GM12801 (cell line): Measurements from ENCODE around the gene FJX1.

ENCODE experiments used
- TF ChIP-seq, protein P1 (sequence below): IDR thresholded peaks from one replicate; pipeline ENCODE4 v1.5.1; 2011; ENCODE audit warnings: control low read depth; ENCODE audit not compliant: insufficient read length; ENCODE audit errors: extremely low read depth

FJX1 gene

DNA sequence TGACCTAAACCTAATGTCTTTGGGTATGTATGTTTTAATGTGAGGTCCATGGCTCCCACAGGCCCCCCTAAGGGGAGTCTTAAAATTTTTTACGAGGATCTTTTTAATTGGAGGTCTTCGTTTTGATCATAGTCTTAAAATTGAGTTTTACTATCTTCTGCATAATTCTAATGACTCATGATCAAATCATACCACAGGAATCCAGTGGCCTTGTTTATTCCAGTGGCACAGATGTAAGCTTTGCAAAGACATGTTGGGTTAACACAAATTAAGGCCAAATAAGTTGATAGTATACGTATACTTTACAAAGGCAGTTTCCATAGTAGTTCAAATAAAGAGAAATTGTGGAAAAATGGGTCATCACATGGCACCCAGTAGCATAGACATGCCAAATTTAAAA, 33.9 kb upstream of the FJX1 start:
- TF ChIP-seq, protein P1, sequence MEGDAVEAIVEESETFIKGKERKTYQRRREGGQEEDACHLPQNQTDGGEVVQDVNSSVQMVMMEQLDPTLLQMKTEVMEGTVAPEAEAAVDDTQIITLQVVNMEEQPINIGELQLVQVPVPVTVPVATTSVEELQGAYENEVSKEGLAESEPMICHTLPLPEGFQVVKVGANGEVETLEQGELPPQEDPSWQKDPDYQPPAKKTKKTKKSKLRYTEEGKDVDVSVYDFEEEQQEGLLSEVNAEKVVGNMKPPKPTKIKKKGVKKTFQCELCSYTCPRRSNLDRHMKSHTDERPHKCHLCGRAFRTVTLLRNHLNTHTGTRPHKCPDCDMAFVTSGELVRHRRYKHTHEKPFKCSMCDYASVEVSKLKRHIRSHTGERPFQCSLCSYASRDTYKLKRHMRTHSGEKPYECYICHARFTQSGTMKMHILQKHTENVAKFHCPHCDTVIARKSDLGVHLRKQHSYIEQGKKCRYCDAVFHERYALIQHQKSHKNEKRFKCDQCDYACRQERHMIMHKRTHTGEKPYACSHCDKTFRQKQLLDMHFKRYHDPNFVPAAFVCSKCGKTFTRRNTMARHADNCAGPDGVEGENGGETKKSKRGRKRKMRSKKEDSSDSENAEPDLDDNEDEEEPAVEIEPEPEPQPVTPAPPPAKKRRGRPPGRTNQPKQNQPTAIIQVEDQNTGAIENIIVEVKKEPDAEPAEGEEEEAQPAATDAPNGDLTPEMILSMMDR = no peak

DNA sequence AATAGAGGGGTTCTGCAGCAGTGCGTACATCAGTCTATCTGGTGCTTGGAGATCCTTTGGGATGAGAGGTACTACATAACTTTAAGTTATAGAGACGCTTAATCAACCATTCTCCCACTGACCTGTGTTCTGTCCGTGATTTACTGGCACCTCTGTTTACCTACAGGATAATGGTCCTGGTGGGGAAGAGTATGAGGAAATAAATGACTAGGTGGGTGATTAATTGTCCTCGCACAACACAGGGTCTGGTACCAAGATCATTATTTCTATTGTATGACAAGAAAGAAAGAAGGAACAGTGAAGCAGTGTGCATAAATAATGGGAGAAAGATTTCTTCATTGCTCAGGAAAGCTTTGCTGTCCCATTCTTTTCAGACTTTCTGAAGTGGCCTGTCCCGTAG, 32.8 kb upstream of the FJX1 start:
- TF ChIP-seq, protein P1 = no peak

DNA sequence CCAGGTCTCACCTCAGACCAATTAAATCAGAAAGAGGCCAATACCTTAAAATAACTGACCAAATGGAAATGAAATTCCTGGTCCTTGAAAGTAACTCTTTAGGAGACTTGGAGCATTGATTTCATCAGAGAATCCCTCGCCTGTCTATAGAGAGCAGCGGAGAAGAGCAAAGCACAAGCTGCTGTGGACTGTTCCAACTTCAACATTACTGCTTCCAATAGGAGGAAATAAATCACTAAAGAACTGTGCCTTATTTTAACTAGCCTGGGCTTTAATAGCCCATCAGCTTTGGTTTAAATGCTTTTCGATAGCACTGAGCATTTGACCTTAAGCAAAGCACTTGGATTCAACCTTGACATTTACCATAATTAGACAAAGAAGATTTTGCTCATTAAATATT, 32.0 kb upstream of the FJX1 start:
- TF ChIP-seq, protein P1 = no peak

DNA sequence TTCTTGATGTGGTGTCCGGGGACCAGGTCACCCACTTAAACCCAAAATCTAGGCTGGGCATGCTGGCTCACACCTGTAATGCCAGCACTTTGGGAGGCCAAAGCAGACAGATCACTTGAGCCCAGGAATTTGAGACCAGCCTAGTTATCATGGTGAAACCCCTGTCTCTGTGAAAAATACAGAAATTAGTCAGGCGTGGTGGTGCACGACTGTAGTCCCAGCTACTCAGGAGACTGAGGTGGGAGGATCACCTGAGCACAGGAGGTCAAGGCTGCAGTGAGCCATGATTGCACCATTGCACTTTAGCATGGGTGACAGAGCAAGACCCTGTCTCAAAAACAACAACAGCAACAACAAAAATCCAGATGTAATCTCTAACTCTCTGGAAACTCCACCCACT, 30.3 kb upstream of the FJX1 start:
- TF ChIP-seq, protein P1 = no peak

DNA sequence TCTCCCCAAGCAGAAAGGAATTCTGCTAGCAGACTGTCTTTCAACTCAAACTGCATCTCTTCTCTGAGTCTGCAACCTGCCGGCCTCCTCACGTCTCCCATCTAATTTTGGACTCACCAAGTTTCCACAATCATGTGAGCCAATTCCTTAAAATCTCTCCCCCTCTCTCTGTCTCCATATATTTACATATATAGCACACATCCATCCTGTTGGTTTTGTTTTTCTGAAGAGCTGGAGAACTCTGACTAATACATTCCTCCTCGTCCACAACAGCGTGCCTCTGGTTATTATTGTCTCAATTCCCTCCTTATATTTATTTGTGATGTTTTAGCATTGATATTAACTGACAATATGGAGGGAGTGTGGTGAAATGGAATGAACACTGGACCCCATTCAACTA, 29.6 kb upstream of the FJX1 start:
- TF ChIP-seq, protein P1 = no peak

DNA sequence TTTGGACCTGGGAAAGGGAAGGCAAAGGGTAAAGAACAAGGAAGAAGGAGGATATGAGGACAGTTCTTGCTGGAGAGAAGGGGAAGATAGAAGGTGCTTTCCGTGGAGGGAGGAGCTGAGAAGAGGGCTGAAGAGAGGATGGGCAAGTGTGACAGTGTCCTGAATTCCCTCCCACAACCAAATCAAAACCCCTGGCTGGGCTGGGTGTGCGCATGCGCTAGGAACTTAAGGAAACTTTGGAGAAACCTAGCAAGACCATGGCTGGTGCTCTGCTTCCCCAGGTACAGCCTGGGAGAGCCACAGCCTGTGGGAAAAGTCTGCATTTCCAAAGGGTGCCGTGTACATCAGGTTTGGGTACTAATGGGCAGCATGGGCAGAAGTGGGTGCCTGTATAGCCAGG, 29.0 kb upstream of the FJX1 start:
- TF ChIP-seq, protein P1 = no peak

DNA sequence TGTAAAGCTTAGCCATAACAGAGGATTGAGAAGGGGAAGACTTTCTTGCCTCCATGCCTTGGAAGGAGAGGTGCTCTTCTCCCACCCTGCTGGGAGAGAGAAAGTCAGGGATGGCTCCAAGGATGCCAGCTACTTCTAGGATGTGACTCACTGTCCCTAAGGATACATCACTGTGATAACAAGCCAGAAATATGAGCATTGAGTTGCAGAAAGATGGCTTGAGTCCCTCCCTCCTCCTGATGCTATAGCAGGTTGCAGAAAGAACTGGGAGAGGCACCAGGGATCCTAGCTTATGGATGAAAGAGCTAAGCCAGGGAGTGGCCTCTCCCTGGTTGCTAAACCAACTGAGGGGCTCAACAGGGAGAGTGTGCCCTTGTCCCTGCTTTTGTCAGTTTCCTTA, 27.8 kb upstream of the FJX1 start:
- TF ChIP-seq, protein P1 = no peak

DNA sequence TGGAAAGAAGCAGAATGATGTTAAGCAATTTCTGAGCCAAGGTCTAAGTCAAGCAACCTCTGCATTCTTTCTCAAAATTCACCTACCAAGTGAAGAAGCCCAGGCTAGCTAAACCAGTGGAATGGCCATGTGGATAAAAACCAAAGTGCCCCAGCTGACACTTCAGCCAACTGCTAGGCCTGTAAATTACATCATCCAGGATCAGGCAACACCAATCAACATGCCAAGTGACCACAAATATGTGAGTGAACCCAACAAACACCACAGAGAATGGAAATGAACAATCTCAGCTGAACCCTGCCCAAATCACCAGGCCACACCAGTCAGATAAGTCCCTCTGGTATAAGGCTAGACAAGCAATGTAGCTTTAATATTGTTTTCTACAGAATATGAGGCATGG, 25.1 kb upstream of the FJX1 start:
- TF ChIP-seq, protein P1 = no peak
